ENCODE results near the gene ARHGEF12.
"Not testable (repeated sequence)": the region's sequence is repeated elsewhere in the genome, so short reads cannot be mapped to it uniquely, and the experiment has no call there.

Gene ARHGEF12

DNA sequence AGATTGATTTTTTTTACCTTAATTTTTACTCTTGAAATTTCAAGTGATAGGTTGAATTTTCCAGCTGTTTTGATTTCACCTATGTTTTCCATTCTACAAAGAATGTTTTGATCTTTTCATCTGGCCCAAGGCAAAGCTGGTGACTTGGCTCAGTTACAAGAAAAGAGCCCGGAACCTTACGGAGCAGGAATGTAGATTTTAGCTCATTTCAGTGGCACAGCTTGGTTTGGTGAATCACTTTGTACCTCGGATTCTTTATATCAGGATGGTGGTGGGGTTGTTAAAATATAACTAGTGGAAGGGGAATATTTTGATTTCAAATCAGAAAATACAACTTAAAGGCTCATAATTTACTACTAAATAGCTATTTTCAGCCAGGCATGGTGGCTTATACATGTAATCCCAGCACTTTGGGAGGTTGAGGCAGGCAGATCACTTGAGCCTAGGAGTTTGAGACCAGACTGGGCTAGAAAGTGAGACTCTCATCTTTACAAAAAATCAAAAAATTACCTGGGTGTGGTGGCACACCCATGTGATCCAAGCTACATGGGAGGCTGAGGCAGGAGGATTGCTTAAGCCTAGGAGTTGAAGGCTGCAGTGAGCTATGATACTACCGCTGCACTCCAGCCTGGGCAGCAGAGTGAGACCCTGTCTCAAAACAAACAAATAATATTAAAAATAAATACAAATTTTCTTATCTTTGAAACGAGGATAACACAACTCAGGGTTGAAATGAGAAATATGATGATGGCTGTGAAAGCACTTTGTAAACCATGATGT is 166.0 kb downstream of the ARHGEF12 start:
- H3K4me3 ChIP-seq (ENCODE audit: low read depth, low read length), result no peak overlapping the region
- no peak for DNase-seq (ENCODE audit: low read depth)
- TF ChIP-seq, protein P1, sequence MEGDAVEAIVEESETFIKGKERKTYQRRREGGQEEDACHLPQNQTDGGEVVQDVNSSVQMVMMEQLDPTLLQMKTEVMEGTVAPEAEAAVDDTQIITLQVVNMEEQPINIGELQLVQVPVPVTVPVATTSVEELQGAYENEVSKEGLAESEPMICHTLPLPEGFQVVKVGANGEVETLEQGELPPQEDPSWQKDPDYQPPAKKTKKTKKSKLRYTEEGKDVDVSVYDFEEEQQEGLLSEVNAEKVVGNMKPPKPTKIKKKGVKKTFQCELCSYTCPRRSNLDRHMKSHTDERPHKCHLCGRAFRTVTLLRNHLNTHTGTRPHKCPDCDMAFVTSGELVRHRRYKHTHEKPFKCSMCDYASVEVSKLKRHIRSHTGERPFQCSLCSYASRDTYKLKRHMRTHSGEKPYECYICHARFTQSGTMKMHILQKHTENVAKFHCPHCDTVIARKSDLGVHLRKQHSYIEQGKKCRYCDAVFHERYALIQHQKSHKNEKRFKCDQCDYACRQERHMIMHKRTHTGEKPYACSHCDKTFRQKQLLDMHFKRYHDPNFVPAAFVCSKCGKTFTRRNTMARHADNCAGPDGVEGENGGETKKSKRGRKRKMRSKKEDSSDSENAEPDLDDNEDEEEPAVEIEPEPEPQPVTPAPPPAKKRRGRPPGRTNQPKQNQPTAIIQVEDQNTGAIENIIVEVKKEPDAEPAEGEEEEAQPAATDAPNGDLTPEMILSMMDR (IDR thresholded peaks at IDR 0.05; ENCODE audit: low read depth, low read length, missing control alignments), result no peak

DNA sequence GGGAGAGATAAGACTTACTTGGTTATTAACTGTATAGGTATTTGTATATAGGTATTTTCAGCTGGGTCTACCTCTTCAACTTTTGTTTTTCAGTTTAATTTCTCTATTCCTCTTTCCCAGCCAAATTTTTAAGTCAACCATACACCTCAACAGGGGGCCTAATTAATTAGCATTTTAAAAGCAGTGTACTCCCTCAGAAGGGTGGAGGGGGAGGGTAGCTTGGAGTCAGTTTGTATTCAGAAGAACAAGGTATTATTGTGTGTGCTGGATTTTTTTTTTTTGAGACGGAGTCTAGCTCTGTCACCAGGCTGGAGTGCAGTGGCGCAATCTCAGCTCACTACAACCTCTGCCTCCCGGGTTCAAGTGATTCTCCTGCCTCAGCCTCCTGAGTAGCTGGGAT is 167.3 kb downstream of the ARHGEF12 start:
- not testable (repeated sequence) for H3K4me3 ChIP-seq (ENCODE audit: low read depth, low read length); DNase-seq (ENCODE audit: low read depth)

DNA sequence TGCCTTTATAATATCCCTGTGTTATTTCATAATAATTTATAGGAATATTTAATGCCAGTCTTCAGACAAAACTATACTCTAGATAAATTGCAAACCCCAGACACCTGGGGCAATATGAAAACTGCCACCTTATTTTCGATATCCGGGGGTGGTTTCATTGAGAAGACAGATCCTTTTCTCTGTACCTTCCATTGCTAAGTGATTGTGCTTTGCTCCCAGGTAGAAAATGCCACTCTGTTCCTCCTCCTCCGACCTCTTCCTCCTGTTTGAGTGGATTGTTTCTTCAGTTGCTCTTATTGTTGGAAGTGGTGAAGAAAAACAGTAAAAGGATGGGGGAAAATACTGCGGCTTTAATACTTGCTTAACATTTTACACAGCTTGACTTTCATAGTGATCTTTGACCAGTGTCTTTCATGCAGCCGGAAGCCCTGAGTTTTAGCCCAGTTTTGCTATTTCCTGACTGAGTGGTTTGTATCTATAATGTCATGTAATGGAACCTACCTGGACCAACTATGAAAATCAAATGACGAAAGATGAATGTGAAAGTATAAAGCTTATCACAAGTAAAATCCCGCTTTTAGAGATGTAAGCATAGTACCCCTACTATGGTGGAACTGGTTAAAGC is 169.7 kb downstream of the ARHGEF12 start:
- H3K4me3 ChIP-seq (ENCODE audit: low read depth, low read length), result no peak overlapping the region
- DNase-seq (ENCODE audit: low read depth), result no peak
- TF ChIP-seq, protein P1 (IDR thresholded peaks at IDR 0.05; ENCODE audit: low read depth, low read length, missing control alignments), result no peak

DNA sequence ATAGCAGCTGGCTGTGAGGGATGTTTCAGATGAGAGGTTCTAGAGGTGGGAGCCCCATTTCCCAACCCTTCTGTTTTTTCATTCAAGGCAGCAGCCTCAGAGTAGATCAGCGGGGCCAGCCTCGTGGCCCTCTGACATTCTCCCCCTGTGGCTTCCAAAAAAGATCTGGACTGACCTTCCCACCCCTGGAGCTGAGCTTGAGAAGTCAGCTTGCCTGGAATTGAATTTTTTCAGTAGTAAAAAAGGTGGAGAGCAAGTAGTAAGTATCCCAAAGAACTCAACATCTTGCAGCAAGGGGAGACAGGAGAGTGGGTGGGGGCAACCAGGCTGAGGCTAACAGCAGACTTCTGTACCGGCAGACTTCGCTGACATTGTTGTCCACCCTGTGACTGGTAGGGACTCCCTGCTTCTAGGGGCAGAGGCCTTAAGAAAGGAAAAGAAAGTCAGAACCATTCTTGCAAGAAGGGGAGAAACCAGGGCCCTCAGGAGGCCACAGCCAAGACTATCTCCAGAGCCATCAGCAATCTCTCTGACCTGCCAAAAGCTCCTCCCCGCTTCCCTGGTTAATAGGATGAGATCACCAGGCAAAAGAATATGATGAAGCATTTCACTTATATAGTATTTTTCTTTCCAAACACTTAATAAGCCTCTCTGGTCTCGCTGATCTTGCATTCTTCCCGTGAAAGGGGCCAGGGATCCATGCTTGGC is 173.3 kb downstream of the ARHGEF12 start:
- DNase-seq (ENCODE audit: low read depth), result no peak
- no peak overlapping the region for H3K4me3 ChIP-seq (ENCODE audit: low read depth, low read length)
- TF ChIP-seq, protein P1 (IDR thresholded peaks at IDR 0.05; ENCODE audit: low read depth, low read length, missing control alignments), result no peak

DNA sequence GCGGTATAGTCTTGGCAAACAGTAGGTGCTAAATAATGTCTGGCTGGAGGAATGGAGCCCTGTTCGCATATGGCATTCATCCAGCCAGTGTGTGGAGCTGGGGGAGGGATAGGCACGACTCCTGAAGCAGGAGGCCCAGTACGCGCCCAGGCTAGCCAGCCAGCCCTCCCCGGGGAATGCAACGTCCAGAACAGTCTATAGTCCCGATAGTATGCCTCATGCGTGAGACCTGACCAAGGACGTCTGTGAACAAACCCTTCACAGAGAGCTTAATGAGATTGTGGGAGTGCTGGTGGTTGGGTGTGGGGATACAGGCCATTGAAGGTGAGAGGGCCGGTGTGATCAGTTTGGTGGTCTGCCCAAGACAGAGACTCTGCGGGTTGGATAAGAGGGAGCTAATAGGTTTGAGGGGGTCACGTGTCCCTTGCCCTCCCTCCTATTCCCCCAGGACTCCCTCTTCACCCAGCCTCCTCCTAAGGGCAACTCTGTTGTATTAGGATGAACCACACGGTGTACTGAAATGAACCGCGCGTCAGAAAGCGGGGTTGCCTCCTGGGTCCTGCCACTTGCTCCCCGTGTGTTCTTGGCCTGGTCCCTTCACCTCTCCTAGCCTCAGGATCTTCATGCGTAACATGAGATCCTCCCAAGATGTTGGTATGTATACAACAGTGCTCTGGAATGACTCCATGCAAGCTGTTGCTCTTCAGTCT is 174.3 kb downstream of the ARHGEF12 start:
- DNase-seq (ENCODE audit: low read depth), result no peak
- TF ChIP-seq, protein P1 (IDR thresholded peaks at IDR 0.05; ENCODE audit: low read depth, low read length, missing control alignments), result no peak
- no peak overlapping the region for H3K4me3 ChIP-seq (ENCODE audit: low read depth, low read length)

DNA sequence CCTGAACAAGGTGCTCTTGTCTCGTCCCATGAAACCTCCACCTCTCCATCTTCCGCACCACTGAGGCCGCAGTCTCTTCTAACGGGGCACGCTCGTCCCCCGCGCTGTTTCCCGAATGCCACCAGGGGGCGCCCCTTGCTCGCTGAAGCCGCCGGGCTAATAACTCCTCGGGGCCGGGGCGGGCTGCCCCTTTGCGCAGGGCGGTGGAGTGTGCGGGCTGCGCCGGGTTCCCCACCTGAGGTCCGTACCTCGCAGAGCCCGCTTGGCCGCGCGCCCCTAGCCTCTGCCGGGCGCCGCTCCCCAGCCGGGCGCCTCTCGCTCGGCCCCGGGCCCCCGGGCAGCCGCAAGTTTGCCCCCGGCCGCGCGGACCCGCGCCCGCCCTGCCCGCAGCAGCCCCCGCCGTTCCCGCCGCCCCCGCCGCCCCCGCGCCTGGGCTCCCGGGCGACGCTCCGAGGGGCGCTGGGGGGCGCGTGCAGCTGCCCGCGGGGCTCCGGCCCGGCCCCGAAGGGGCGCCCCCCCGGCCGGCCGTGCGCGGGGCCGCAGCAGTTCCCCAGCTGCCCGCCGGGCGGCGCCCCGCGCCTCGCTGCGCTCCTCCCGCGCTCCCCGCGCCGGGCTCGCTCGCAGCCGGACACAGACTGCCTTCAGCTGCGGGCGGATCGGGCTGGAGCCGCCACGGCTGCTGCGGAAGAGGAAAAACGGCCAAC is 175.1 kb downstream of the ARHGEF12 start, which contains the start of gene GRIK4:
GRIK4 (plus strand) TSS at position 633 of the 704 bp plus-strand sequence. CDS start 148,571 bp downstream, outside the sequence.
- H3K4me3 ChIP-seq (ENCODE audit: low read depth, low read length), result peak within 1 kb of the TSS; percentile 45; the same call in 1 of the 2 replicates
- TF ChIP-seq, protein P1 (IDR thresholded peaks at IDR 0.05; ENCODE audit: low read depth, low read length, missing control alignments), result peak; percentile 83
- DNase-seq (ENCODE audit: low read depth), result peak; percentile 15
